Hematopoietic multipotent progenitor cell treated with erythropoietin and hydrocortisone succinate and interleukin-3 and kit ligand, for 17 days (in vitro differentiated cells): ENCODE data around the gene KLHL12.
"Not testable (repeated sequence)": the region's sequence is repeated elsewhere in the genome, so short reads cannot be mapped to it uniquely, and the experiment has no call there.

ENCODE experiments used
- DNase-seq: peaks from one replicate; pipeline ENCODE4 v3.0.0-alpha.2; 2015; ENCODE audit warnings: low spot score

KLHL12 gene

DNA sequence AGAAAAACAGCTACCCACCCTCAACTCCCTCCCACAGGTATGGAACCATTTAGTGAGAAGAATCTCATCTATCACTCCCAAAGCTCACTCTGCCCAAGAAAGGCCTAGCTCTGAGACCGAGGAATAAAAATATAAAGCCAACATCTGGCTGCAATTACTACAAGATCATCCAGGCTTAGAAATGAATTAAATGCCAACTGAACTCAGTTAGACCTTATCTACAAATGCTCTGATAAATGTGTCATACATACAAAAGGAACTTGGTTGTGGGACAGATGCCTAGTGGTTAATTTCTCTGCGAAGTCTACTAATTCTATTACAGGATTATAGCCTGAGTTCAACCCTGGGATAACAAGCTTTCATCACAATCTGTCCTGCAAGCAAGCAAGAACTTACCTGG, 24.4 kb upstream of the KLHL12 start:
- DNase-seq: no peak

DNA sequence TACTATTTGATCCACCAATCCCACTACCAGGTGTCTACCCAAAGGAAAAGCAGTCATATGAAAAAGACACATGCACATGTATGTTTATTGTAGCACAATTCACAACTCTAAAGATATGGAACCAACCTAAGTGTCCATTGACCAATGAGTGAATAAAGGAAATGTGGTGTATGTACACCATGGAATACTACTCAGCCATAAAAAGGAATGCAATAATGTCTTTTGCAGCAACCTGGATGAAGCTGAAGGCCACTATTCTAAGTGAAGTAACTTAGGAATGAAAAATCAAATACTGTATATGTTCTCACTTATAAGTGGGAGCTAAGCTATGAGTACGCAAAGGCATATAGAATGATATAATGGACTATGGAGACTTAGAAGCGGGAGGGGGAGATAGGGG, 18.4 kb upstream of the KLHL12 start:
- DNase-seq: no peak

DNA sequence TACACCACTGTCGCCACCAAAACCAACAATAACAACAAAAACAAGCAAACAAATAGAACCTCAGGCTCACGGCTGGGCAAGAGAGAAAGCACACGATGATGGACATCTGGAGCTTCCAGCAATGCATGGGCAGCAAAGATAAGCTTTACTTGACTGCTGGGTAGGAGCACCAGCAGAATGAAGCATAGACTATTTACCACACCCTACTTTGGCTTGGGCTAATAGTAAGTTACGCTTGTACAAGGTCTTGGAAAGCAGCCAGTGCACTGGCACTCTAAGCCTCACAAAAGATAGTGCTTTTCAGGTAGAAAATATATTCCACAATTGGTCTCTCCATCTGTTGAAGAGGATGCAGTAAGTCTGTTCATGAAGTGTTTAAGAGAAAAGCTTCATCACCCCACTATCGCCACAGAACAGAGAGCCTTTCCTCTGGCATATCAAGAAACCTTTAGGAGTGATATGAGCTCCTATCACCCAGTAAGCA, 17.4 kb upstream of the KLHL12 start:
- peak; percentile 93 for DNase-seq

DNA sequence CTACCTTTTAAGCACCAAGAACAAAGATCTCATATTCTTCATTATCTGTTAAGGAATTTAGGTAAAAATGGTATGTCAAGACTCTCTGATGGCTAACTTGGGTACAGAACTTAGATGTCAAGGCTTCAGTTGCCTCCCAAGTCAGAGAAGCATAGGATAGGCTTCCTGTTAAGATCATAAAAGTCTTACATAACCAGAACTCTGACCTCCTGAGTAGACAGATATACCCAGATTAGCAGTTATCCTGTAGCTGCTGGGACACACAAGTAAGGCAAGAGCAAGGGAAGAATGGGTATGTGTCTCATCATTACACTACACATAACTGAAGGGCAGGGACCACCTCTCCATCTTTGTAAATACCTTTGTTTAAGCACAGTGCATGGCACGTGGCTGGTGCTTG, 15.4 kb upstream of the KLHL12 start:
- peak; percentile 26 for DNase-seq

DNA sequence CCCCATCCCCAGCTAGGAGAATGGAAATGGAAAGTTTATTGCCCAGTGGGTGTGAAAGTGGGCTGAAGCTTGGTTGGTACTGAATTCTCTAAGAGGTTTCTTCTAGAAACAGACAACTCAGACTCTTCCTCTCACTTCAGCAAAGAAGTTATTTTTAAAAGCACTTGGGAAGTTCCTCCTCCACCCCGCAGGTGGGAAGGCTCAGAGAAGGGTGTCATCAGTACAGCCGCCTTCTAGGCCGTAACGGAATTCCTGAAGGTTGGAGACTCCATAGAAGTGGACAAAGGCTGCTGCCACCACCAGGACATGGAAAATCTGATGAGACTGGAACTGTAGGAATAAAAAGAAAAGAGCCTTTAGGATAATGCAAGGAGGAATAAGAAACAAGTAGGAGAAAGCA, 14.3 kb upstream of the KLHL12 start:
- DNase-seq: no peak

DNA sequence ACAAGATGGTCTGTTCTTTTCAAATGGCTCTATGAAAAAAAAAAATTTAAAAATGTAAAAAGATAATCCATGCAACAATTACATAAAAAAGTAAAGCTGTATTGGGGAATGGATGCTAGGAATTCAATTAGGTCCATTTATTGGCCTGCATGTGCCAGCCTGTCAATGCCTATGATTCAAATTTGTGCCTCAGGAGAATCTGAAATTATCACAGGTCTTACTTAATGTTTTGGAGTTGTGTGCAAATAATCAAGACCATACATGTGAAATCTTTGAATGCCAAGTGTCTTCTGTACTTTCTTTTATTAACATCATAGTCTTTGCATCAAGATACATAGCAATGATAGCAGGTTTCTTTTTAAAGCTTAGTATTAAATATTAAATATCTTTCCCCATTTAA, 13.5 kb upstream of the KLHL12 start:
- DNase-seq: no peak

DNA sequence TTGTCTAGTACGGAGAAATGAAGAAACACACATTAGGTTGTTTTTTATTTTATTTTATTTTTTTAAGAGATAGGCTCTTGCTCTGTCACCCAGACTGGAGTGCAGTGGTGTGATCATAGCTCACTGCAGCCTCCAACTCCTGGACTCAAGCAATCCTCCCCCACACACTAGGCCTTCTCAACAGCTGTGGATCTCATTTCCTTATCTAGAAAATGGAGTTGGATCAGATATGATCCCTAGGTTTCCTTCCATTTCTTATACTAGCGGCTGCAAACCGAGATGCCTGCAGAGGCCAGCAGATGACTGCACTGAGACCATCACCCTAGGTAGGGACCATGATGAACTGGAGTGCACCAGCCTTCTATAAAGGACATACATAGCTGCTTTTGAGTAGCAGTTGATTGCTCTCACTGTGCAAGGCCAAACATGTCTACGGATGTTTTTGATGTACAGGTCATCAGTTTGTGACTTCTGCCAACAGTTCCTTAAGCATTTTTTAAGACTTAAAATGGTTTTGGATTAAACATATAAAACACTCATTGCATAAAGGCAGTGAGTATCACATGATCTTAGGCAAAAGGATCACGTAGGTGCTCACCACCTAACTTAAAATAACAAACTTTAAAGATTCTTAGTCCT, 11.4 kb upstream of the KLHL12 start:
- DNase-seq: no peak

DNA sequence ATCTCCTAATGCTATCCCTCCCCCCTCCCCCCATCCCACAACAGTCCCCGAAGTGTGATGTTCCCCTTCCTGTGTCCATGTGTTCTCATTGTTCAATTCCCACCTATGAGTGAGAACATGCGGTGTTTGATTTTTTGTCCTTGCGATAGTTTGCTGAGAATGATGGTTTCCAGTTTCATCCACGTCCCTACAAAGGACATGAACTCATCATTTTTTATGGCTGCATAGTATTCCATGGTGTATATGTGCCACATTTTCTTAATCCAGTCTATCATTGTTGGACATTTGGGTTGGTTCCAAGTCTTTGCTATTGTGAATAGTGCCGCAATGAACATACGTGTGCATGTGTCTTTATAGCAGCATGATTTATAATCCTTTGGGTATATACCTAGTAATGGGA, 9.4 kb upstream of the KLHL12 start:
- not testable (repeated sequence) for DNase-seq

DNA sequence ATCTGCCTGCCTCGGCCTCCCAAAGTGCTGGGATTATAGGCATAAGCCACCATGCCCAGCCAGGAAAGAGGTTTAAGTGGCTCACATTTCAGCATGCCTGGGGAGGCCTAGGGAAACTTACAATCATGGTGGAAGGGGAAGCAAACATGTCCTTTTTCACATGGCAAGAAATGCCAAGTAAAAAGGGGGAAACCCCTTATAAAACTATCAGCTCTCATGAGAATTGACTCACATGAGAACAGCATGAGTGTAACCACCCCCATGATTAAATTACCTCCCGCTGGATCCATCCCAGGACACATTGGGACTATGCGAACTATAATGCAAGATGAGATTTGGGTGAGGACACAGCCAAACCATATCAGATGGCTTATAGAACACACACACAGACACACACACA, 8.8 kb upstream of the KLHL12 start:
- DNase-seq: no peak

DNA sequence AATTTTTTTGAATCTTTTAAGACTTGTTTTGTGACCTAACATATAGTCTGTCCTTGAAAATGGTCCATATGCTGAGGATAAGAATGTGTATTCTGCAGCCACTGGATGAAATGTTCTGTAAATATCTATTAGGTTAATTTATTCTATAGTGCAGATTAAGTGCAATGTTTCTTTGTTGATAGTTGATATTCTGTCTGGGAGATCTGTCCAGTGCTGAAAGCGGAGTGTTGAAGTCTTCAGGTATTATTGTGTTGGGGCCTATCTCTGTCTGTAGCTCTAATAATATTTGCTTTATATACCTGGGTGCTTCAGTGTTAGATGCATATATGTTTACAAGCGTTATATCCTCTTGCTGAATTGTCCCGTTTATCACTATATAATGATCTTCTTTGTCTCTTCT, 7.7 kb upstream of the KLHL12 start:
- no peak for DNase-seq

DNA sequence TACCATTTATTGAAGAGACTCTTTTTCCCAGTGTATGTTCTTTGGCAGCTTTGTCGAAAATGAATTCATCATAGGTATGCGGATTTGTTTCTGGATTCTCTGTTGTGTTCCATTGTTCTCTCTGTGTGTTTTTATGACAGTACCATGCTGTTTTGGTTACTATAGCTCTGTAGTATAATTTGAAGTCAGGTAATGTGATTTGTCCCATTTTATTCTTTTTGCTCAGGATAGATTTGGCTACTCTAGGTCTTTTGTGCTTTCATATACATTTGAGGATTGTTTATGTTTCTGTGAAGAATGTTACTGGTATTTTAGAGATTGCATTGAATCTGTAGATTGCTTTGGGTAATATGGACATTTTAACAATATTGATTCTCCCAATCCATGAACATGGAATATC, 5.4 kb upstream of the KLHL12 start:
- DNase-seq: no peak

DNA sequence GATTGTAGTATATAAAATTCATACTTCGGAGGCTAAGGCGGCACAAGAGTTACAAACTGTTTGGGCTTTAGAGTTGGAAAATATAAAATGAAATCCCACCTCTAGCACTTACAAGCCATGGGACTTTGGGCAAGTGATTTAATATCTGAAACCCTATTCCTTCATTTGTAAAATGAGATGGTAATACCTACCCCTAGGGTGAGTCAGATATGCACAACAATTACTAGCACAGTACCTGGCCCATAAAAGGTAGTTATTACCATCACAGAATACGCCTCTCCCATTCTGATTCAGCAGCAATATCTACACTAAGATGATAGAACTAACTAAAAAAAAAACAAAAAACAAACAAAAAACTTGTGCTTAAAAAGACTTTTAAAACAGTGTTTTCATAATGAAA, 3.5 kb downstream of the KLHL12 start:
- no peak for DNase-seq

DNA sequence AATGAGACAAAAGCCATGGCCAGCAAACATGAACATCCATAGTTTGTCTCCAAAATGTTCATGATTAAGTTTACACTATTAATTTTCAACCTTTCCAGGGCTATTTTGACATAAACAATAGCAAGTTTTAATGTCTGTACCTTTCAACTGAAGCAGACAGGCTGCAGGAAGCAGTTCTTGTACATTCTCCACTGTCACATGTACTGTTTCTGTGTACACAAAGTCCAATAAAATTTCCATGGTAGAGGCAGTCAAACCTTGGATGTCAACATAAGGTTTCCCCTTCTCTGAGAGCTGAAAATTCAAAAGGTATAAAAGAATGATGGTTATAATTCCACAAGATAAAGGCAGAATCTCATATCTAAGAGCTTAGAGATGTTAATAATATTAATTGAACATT, 7.4 kb downstream of the KLHL12 start:
- DNase-seq: no peak

DNA sequence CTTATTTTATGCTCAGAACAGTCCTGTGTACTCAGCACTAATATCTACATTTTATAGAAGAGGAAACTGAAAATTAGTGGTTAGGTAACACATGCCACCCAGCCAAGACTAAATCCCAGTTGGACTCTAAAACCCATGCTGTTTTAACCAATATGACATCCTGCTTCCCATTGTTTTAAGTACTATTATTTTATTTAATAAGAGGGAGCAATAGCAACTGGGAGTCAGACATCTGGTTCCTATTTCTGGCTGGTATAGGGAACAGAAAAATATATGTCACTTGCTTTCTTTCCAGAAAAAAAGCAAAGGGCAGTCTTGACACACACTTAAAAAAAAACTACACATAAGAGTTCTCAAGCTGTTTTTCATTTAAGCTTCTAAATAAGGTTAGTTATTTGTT, 11.9 kb downstream of the KLHL12 start:
- DNase-seq: no peak

DNA sequence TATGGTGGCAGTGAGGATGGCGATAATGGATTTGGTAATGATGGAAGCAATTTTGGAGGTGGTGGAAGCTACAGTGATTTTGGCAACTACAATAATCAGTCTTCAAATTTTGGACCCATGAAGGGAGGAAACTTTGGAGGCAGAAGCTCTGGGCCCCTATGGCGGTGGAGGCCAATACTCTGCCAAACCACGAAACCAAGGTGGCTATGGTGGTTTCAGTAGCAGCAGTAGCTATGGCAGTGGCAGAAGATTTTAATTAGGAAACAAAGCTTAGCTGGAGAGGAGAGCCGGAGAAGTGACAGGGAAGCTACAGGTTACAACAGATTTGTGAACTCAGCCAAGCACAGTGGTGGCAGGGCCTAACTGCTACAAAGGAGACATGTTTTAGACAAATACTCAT, 14.6 kb downstream of the KLHL12 start:
- DNase-seq: not testable (repeated sequence)

DNA sequence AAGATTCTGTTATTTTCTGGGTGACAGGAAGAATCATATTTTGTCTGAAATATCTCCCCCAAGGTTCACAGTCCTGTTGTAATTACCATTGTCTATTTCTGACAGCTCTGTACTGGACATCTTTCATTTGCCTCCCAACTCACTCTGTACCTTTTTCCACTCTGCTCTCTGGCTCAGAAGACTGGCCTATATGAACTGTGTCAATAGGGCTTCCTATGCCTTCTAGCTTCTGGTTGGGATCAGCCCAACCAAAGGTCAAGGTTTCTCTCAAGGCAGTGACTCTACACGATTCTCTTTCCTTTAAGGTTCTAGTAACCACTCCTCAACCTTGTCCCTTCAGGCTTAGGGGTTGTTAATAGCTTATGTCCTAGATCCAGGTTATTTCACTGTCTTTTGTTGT, 17.5 kb downstream of the KLHL12 start:
- no peak for DNase-seq

DNA sequence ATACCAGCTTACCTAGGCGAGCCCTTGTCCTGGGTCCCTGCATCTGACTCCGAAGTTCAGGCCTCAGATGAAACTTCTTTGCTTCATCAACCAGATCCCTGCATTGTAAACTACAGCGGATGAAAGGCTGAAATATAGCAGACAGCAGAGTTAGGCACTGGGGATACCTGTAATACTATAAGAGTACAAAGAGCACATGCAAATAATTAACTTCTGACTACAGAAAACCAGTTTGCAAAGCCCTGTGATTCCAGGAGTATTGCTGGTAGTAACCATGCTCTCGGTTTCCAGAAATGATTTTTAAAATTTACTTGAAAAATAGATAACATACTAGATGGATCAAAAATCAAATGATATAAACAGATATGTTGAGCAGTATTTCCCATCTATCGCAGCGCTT, 18.0 kb downstream of the KLHL12 start:
- DNase-seq: no peak

DNA sequence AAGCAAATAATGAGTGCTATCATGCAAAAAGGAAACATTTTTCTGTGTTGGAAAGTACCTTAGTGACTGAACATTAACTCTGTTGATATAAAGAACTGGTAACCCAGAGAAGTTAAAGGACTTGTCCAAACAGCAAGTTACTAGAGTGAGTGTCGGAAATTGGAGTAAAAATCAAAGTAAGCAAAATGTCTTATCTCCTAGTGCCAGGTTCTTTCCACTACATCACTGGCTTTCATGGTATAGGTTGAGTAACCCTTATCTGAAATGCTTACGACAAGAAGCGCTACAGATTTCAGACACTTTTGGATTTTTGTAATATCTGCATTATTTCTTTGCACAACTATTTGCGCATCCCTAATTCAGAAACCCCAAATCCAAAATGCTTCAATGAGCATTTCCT, 21.7 kb downstream of the KLHL12 start:
- DNase-seq: no peak

DNA sequence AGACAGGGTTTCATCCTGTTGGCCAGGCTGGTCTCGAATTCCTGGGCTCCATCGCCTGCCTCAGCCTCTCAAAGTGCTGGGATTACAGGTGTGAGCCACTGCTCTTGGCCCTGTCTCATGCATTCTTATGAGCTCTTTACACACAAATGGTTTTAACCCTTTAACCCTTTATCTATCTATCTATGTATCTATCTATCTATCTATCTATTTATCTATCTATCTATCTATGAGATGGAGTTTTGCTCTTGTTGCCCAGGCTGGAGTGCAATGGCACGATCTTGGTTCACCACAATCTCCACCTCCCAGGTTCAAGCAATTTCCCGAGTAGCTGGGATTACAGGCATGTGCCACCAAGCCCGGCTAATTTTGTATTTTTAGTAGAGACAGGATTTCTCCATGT, 23.2 kb downstream of the KLHL12 start:
- DNase-seq: not testable (repeated sequence)

DNA sequence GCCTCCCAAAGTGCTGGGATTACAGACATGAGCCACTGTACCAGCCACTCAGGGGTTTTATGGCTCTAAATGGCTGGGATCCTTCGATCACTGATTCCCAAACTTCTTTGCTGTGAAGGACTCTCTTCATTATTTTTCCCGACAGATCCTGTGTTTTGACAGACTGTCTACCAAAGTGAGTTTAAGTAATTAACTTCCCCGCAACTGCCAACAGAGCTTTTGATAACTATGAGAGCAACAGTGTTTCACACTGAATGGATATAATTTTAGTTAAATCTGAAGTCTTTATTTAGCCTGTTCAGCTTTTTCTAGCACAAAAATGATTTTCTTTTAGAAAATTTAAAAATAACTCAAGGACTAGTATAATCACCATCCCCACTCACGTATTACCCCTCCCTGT, 25.5 kb downstream of the KLHL12 start:
- DNase-seq: no peak

DNA sequence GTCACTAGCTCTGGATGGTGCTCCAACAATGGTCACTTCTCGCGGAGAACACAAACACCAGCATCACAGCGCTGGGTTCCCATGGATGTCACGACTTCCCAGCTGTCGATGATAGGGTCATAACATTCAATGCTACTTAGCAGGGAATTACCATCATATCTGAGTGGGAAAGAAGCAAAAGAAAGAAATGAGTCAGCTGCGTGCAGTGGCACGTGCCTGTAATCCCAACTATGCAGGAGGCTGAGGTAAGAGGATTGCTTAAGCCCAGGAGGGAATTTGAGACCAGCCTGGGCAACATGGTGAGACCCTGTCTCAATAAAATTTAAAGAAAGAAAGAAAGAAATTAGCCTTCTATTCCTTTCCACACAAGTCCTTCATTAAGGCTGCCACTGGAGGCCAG, 34.5 kb downstream of the KLHL12 start:
- no peak for DNase-seq

DNA sequence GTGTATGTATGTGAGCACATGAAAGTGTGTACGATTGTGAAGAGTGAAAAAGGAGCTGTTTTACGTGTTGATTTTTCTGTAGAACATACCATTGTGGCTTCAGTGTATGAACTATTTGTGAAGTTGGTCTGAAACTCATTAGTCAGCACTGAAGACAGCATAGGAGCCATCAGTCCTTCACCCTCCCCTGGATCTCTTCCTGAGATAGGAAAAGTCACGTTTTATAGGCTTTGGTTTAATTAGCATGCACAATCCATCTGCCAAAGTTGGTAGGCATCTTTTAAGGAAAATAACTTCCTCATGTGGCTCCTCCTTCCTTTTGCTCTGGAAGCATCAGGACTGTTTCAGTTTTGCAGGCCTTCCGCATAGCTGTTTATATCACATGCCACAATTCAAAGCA, 36.6 kb downstream of the KLHL12 start:
- DNase-seq: no peak

DNA sequence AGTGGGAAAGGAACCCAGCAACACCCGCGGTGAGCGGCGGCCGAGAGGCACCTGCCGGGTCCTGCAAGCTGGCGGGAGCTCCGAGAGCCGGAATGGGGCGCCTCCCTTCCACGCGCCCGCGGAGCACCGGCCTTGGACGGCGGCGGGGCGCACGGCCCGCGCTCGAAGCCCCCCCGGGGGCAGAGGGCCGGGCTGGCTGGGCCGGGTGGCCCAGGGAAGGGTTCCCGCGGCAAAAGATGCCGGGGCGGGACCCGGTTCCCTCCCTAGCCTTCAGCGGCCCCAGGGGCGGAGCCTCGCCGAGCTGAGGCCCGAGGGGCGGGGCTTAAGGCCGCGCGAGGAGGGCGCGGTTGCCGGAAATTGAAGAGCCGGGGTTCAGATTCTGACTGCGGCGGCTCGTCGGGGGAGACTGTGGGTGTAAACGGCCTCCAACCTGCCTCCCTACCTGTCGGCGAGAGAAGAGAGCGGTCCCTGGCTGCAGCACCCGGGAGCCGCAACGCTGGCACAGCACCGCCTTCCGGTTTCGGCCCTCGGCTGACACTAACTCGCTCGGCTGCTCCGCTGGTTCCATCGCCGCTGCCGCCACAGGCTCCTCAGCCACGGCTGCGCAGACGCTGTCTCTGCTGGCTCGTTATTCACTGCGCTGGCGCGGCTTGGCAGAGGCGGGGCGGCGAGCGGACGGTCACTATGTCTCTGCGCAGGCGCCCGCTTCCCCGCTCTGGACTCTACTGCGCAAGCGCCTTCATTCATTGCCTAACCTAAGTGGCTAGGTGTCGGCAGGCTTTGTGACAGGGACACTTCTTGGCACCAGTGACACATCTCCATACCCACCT, 38.3 kb downstream of the KLHL12 start, which contains the start of gene RABIF:
Gene RABIF (minus strand): TSS at position 619 of the 830 bp plus-strand sequence. CDS start 51 bp downstream, at position 568.
- DNase-seq: peak; percentile 97

DNA sequence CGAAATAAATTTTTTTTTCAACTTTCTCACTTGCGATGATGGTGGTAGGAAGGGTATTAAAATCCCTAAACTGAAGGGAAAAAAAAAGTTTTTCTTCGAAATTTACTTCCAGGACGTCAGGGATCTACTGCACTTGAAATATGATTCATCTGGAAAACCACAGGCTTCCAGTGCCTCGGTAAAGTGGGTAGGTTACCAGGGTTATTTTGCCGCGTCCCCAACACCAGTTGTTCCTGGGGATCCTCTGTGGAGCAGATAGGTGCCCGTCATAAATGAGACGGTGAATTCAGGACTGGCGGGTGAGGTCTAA, 38.9 kb downstream of the KLHL12 start:
- DNase-seq: no peak
